GM23248 (cell line): Measurements from ENCODE around the gene ZW10. TPM values are rescaled to one million over a fixed set of nuclear protein-coding genes. Genes with fewer than 3 reads are reported as not detected.

Source experiments
- DNase-seq: peaks from one replicate; pipeline ENCODE4 v3.0.0-alpha.2; 2015
- H2AFZ ChIP-seq: fragments of 200-600 bp; sonication (generic); 2 replicates; pipeline ENCODE4 v1.6.1; 2016; ENCODE audit warnings: antibody characterized with exemption
- H3F3A ChIP-seq: fragments of 200-600 bp; sonication (generic); 2 replicates; pipeline ENCODE4 v1.6.1; 2016; ENCODE audit warnings: mild to moderate bottlenecking, antibody characterized with exemption, mixed run types; ENCODE audit not compliant: insufficient read depth
- H3K27ac ChIP-seq: fragments of 200-600 bp; sonication (generic); 2 replicates; pipeline ENCODE4 v1.5.1; 2016; ENCODE audit warnings: mild to moderate bottlenecking
- H3K27me3 ChIP-seq: fragments of 200-600 bp; sonication (generic); replicated peaks from 2 replicates; pipeline ENCODE4 v1.6.1; 2016; ENCODE audit warnings: mild to moderate bottlenecking; ENCODE audit not compliant: insufficient read depth
- H3K36me3 ChIP-seq: fragments of 200-600 bp; sonication (generic); 2 replicates; pipeline ENCODE4 v1.6.1; 2016; ENCODE audit warnings: low read depth, mild to moderate bottlenecking
- H3K4me1 ChIP-seq: fragments of 200-600 bp; sonication (generic); 2 replicates; pipeline ENCODE4 v1.6.1; 2016; ENCODE audit warnings: mild to moderate bottlenecking; ENCODE audit not compliant: insufficient read depth
- H3K4me2 ChIP-seq: fragments of 200-600 bp; sonication (generic); one replicate; pipeline ENCODE4 v1.6.1; 2016; ENCODE audit warnings: mild to moderate bottlenecking; ENCODE audit not compliant: unreplicated experiment
- H3K4me3 ChIP-seq: fragments of 200-600 bp; sonication (generic); 2 replicates; pipeline ENCODE4 v1.5.1; 2016; ENCODE audit warnings: mild to moderate bottlenecking
- H3K79me2 ChIP-seq: fragments of 200-600 bp; sonication (generic); 2 replicates; pipeline ENCODE4 v1.6.1; 2016; ENCODE audit warnings: mild to moderate bottlenecking; ENCODE audit not compliant: insufficient read depth
- H3K9ac ChIP-seq: fragments of 200-600 bp; sonication (generic); 2 replicates; pipeline ENCODE4 v1.6.1; 2016; ENCODE audit warnings: mild to moderate bottlenecking
- H3K9me2 ChIP-seq: fragments of 200-600 bp; sonication (generic); 2 replicates; pipeline ENCODE4 v1.6.1; 2016; ENCODE audit warnings: mixed run types, mild to moderate bottlenecking, moderate library complexity; ENCODE audit not compliant: insufficient read depth
- H3K9me3 ChIP-seq: fragments of 200-600 bp; sonication (generic); one replicate; pipeline ENCODE4 v1.6.1; 2017; ENCODE audit warnings: low read depth
- H4K20me1 ChIP-seq: fragments of 200-600 bp; sonication (generic); 2 replicates; pipeline ENCODE4 v1.6.0; 2016; ENCODE audit not compliant: insufficient read depth
- EZH2 ChIP-seq: fragments of 200-600 bp; sonication (generic); IDR thresholded peaks from 2 replicates; pipeline ENCODE4 v1.6.1; 2018; ENCODE audit warnings: antibody characterized with exemption, mild to moderate bottlenecking; ENCODE audit not compliant: insufficient read depth, poor library complexity, severe bottlenecking
- EZH2phosphoT487 ChIP-seq: fragments of 200-600 bp; sonication (generic); IDR thresholded peaks from 2 replicates; pipeline ENCODE4 v1.6.1; 2018; ENCODE audit warnings: antibody characterized with exemption, moderate library complexity, mild to moderate bottlenecking, low read depth; ENCODE audit not compliant: insufficient read depth
- WGBS, 2 experiments: methylation state at CpG; one replicate each; pipeline ENCODE4 v1.1.6; 2015 to 2017; ENCODE audit warnings: low lambda C conversion rate in 2 of 2, low coverage in 1 of 2; ENCODE audit errors: missing lambda C conversion rate in 2 of 2; 5-methylcytosine and 5-hydroxymethylcytosine counted together
- in situ Hi-C: fragments of 300-500 bp; cut with MboI; formaldehyde crosslinking; loops from 2 replicates; pipeline ENCODE4 v1.15.0; 2020
- polyA plus RNA-seq: library from polyadenylated mRNA; unstranded; fragments of >200 nt; fragmentation: Nextera tagmentation; extraction: Ambion mirVana; gene quantifications from 2 replicates; pipeline ENCODE4 v1.2.1, GENCODE V29; 2016
- small RNA-seq: library from RNA; depleted of rRNA; stranded (forward); fragments of <200 nt; gene quantifications from one replicate; pipeline ENCODE3, GENCODE V24; 2014; ENCODE audit warnings: low read depth, low replicate concordance
- total RNA-seq: library from RNA; depleted of rRNA; stranded (reverse); fragments of >200 nt; shearing (Covaris generic); gene quantifications from 2 replicates; pipeline ENCODE4 v1.2.3, GENCODE V29; 2014; rRNA removed

The ZW10 gene
- total and polyA plus RNA-seq, 2 experiments from 2014 or later = 18.0 to 21.6 TPM

- Histone ChIP-seq H3K9me3 (no peaks in the 10 kb centered on the region), H3K4me1 (no peaks in the 10 kb centered on the region), H3K79me2 (no peaks in the 10 kb centered on the region), H3K36me3 (no peaks in the 10 kb centered on the region), H3K4me2 (no peak overlapping the region), H4K20me1 (no peaks in the 10 kb centered on the region), H3K9ac (no peak overlapping the region), H2AFZ (no peak overlapping the region), H3F3A (no peaks in the 10 kb centered on the region), H3K4me3 (no peak overlapping the region), H3K9me2 (no peaks in the 10 kb centered on the region), H3K27ac (no peak overlapping the region), H3K27me3 (peaks cover 21% of the 10 kb centered on the region)
- WGBS, 2 experiments = 45 to 53% methylated on average over 5 of the region's 5 CpGs
- DNase-seq = no peak
- no peak for TF ChIP-seq EZH2
- TF ChIP-seq EZH2phosphoT487 = no peak
- in situ Hi-C loops = no loop called here
Observed at GRCh38 chr11:113684496-113684895, 89.0 kb downstream of the ZW10 start.

- no peak overlapping the region for H3K9ac ChIP-seq
- no peak overlapping the region for H3K27ac ChIP-seq
- H4K20me1 ChIP-seq = no peaks in the 10 kb centered on the region
- WGBS, 2 experiments = 77 to 89% methylated on average over 6 of the region's 6 CpGs
- in situ Hi-C loops = no loop called here
- H3K9me3 ChIP-seq = no peaks in the 10 kb centered on the region
- DNase-seq = no peak
- no peak overlapping the region for H2AFZ ChIP-seq
- H3K4me1 ChIP-seq = no peaks in the 10 kb centered on the region
- no peak for TF ChIP-seq EZH2phosphoT487
- no peak for TF ChIP-seq EZH2
- peaks cover 25% of the 10 kb centered on the region for H3K27me3 ChIP-seq
- H3K4me3 ChIP-seq = no peak overlapping the region
- H3K9me2 ChIP-seq = no peaks in the 10 kb centered on the region
- no peaks in the 10 kb centered on the region for H3K79me2 ChIP-seq
- no peaks in the 10 kb centered on the region for H3F3A ChIP-seq
- no peak overlapping the region for H3K4me2 ChIP-seq
- no peaks in the 10 kb centered on the region for H3K36me3 ChIP-seq
Observed at GRCh38 chr11:113683481-113684046, 89.9 kb downstream of the ZW10 start.

Small RNA genes lying within 50 kb of the gene (small RNA-seq; reads per million reads assigned to genes)
- gene LRRC37A13P = not detected
- gene RPS29P19 = not detected

Other genes with a start within 250 kb of the ZW10 start
- not detected in 2 replicates for gene TMPRSS5, start 67.4 kb downstream of the ZW10 start, total RNA-seq
- not detected in 2 replicates for gene TMPRSS5, start 67.4 kb downstream of the ZW10 start, polyA plus RNA-seq
- not detected in 2 replicates for gene CLDN25, start 6.1 kb upstream of the ZW10 start, total RNA-seq
- gene CLDN25, start 6.1 kb upstream of the ZW10 start, polyA plus RNA-seq = not detected in 2 replicates
- 20.6 and 25.1 TPM in 2 replicates for gene USP28, start 101.9 kb upstream of the ZW10 start, total RNA-seq
- gene USP28, start 101.9 kb upstream of the ZW10 start, polyA plus RNA-seq = 14.5 and 17.1 TPM in 2 replicates
- gene HTR3B, start 131.1 kb upstream of the ZW10 start, total RNA-seq = not detected in 2 replicates
- not detected in 2 replicates for gene HTR3B, start 131.1 kb upstream of the ZW10 start, polyA plus RNA-seq
- gene HTR3A, start 201.4 kb upstream of the ZW10 start, total RNA-seq = not detected in 2 replicates
- gene HTR3A, start 201.4 kb upstream of the ZW10 start, polyA plus RNA-seq = not detected in 2 replicates